ENCODE measurements around the gene DNM3. TPM values are rescaled to one million over a fixed set of nuclear protein-coding genes. Genes with fewer than 3 reads are reported as not detected.

Gene DNM3
- total and polyA plus RNA-seq, 10 of the 15 experiments (the other 5 are each of a cell fraction or from before 2014, with no cell fraction given), result 0.03 to 1.5 (median 0.08) TPM; not detected in 3

- no peaks in the 10 kb centered on the region for H3K4me1 ChIP-seq (ENCODE audit: control insufficient read depth, insufficient read depth, low read length)
- BruUV-seq (replicated peaks), result no TSS peak
- no peak overlapping the region for H3K9ac ChIP-seq (ENCODE audit: control insufficient read depth, insufficient read depth, low read length)
- no peak overlapping the region for H3K4me3 ChIP-seq
- H3K9me3 ChIP-seq (replicated peaks; ENCODE audit: control insufficient read depth, insufficient read depth, low read length), result no peaks in the 10 kb centered on the region
- intact Hi-C loops (cut with micrococcal nuclease; ENCODE audit: unreplicated experiment), result no loop called here
- TF ChIP-seq IRF5 (IDR thresholded peaks at IDR 0.05; ENCODE audit: borderline replicate concordance) (no peak), TCF7 (IDR thresholded peaks at IDR 0.05; ENCODE audit: borderline replicate concordance) (no peak), ZZZ3 (IDR thresholded peaks at IDR 0.05; ENCODE audit: control insufficient read depth, insufficient read length, low read depth) (no peak), PAX8 (IDR thresholded peaks at IDR 0.05) (no peak), E2F8 (IDR thresholded peaks at IDR 0.05; ENCODE audit: low read depth, partially characterized antibody) (no peak), SMAD1 (IDR thresholded peaks at IDR 0.05; ENCODE audit: low read depth, partially characterized antibody) (no peak), SPI1 (IDR thresholded peaks at IDR 0.05; ENCODE audit: borderline replicate concordance, insufficient read depth, low read depth, low read length) (no peak), ELK1 (IDR thresholded peaks at IDR 0.05; ENCODE audit: low read depth, low read length) (no peak)
- DNase-seq (ENCODE audit: low read depth, low spot score), result no peak
- no peaks in the 10 kb centered on the region for H4K20me1 ChIP-seq (ENCODE audit: control insufficient read depth, insufficient read depth)
- ATAC-seq, result no peak
- ChIA-PET SMC1A (ENCODE audit: uncharacterized antibody, unreplicated experiment) (no interaction called here), RAD21 (ENCODE audit: unreplicated experiment) (no interaction called here), CTCF (no interaction called here), POLR2A (no interaction called here)
- no peak overlapping the region for H3K27ac ChIP-seq (ENCODE audit: control insufficient read depth, insufficient read depth)
- no peaks in the 10 kb centered on the region for H3K27me3 ChIP-seq (replicated peaks in 1 of 2; ENCODE audit: control insufficient read depth in 2 of 2, insufficient read depth in 2 of 2, low read length in 1 of 2)
- no peaks in the 10 kb centered on the region for H3K79me2 ChIP-seq (ENCODE audit: control insufficient read depth, insufficient read depth, low read length)
- 41% methylated on average over 3 of the region's 3 CpGs for WGBS (ENCODE audit: insufficient coverage, insufficient replicate concordance, low lambda C conversion rate, missing lambda C conversion rate)
- no peak overlapping the region for H2AFZ ChIP-seq (ENCODE audit: control insufficient read depth, low read depth, low read length)
- in situ Hi-C loops (cut with MboI), result no loop called here
- H3K36me3 ChIP-seq (ENCODE audit: control insufficient read depth in 2 of 2, insufficient read depth in 2 of 2, low read length in 1 of 2), result no peaks in the 10 kb centered on the region
- no peak overlapping the region for H3K4me2 ChIP-seq (ENCODE audit: control insufficient read depth, insufficient read depth)
- FAIRE-seq, result no peak
Observed at GRCh38 chr1:172068334-172068733, 227.0 kb downstream of the DNM3 start.

Data from GM12878 (cell line).